Lower leg skin (tissue), 3 donors: ENCODE measurements around the gene AQP2.

Source experiments
- POLR2A ChIP-seq, 2 donors: fragments of 450-650 bp; IDR thresholded peaks; one replicate each; pipeline ENCODE4 v1.6.1; 2016 to 2017; ENCODE audit warnings: antibody characterized with exemption in 2 of 2, mild to moderate bottlenecking in 1 of 2, moderate library complexity in 1 of 2
- TF ChIP-seq, protein P1 (sequence below), 3 donors: fragments of 450-650 bp; IDR thresholded peaks; one replicate each; pipeline ENCODE4 v1.5.1; 2016; ENCODE audit warnings: antibody characterized with exemption in 3 of 3, mild to moderate bottlenecking in 3 of 3, moderate library complexity in 2 of 3

DNA sequence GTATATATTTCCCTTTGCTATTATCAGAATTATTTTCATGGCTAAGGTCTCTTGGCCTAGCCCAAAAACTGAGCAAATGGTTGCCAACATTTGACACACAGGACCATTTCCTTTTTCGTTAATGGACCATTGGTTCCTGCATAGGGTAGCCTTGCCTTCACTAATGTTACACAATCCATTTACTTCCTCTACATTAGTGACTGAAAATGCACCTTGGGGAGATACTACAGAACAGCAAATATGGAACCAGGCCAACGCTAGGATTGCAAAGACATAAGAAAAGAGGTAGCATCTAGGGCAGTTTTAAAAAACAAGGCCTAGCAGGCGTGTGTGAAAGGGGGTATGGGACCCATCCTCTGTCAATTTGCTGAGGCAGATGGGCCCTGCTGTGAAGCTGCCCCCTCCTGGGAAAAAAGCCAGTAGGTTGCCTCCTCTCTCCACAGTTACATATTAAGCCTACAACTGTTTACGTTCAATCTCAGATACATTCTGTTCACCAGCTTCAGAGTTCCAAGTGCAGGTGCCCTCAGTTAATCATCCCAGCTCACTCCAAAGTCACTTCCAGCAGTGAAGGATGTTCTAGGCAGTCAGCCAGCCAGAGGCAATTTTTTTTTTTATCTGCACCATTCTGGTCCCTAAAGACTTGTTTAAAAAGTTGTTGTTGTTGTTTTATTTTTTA is 37.2 kb downstream of the AQP2 start:
- TF ChIP-seq, protein P1, sequence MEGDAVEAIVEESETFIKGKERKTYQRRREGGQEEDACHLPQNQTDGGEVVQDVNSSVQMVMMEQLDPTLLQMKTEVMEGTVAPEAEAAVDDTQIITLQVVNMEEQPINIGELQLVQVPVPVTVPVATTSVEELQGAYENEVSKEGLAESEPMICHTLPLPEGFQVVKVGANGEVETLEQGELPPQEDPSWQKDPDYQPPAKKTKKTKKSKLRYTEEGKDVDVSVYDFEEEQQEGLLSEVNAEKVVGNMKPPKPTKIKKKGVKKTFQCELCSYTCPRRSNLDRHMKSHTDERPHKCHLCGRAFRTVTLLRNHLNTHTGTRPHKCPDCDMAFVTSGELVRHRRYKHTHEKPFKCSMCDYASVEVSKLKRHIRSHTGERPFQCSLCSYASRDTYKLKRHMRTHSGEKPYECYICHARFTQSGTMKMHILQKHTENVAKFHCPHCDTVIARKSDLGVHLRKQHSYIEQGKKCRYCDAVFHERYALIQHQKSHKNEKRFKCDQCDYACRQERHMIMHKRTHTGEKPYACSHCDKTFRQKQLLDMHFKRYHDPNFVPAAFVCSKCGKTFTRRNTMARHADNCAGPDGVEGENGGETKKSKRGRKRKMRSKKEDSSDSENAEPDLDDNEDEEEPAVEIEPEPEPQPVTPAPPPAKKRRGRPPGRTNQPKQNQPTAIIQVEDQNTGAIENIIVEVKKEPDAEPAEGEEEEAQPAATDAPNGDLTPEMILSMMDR (IDR thresholded peaks at IDR 0.05) = no peak
- no peak for TF ChIP-seq POLR2A (IDR thresholded peaks at IDR 0.05)
